ENCODE data around the gene SAMD4A.
A peak's percentile ranks its signal among the peaks of the same experiment; 100 is the strongest.

The SAMD4A gene

DNA sequence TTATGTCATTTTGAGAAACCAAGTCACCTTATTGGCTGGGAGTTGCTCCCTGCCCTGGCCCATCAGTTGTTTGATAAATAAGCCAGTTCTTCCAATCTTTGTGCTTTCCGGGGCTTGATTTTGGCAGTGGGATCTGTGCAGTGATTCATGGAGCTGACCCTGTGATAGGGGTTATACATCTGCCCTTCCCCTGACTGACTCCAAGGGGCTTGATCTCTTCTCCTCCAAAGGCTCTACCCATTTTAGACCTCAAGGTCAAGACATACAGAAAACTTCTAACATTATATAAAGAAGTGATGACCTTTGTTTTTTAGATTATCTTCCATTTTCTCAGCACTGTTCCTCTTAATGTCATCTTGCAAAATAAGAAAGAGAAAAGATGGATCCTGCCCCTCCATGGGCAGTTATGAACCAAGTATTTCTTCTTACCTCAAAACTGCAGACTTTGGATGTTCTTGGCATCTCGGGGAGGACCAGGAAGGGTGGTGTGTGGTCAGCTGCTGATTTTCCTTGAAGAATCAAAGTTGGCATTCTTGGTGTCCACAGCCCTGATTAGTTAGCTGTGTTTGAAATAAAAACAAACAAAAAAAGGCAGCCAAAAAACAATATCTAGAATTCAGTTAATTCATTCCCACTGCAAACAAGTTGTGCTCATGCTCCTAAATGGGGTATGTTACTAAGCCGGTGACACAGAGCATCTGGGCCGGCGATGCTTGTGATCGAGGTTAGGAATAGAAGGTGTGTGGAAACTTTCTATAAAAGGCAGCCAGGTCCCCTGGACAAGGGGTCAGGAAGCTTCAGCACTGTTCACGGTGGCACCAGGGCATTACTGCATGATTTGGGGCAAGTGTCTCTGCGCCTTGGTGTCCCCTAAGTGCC, 120.2 kb downstream of the SAMD4A start:
- DNase-seq, result no peak

DNA sequence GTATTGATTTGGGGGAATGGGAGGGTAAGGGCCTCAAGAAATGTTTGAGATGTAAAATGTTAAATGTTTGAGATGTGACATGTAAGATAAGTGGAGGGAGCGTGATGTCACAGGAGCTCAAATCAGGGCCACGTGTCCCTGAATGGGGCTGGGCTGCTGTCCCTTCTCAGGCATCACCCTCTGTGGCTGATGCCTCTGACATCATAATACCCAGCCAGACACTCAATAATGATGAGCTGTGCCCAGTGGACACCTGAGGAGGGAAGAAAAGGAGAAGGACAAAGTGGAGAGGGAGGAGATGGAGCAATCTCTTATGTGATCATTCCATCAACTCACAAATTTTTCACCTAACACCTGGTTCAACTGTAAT, 120.8 kb downstream of the SAMD4A start:
- no peak for DNase-seq

GRCh38 chr14:54688229-54688628, 121.3 kb downstream of the SAMD4A start:
- no peak for DNase-seq

DNA sequence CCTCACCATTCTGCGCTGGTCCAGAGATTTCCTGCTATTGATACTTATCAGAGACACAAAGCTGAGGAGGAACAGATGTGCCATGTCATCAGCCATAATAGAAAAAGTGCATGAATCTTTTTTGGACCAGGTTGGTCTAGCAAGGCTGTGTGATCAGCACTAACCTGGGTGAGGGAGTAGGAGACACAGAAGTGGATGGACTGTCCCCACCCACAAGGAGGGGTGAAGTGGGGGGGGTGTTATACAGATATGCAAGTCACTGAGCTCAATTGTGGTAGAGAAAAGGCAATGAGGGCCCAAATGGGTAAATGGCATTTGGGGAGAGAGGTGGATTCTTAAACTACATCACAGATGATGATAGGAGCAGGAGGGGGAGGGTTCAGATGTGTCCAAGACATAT, 123.0 kb downstream of the SAMD4A start:
- no peak for DNase-seq

GRCh38 chr14:54690887-54691286, 124.0 kb downstream of the SAMD4A start:
- DNase-seq, result no peak

DNA sequence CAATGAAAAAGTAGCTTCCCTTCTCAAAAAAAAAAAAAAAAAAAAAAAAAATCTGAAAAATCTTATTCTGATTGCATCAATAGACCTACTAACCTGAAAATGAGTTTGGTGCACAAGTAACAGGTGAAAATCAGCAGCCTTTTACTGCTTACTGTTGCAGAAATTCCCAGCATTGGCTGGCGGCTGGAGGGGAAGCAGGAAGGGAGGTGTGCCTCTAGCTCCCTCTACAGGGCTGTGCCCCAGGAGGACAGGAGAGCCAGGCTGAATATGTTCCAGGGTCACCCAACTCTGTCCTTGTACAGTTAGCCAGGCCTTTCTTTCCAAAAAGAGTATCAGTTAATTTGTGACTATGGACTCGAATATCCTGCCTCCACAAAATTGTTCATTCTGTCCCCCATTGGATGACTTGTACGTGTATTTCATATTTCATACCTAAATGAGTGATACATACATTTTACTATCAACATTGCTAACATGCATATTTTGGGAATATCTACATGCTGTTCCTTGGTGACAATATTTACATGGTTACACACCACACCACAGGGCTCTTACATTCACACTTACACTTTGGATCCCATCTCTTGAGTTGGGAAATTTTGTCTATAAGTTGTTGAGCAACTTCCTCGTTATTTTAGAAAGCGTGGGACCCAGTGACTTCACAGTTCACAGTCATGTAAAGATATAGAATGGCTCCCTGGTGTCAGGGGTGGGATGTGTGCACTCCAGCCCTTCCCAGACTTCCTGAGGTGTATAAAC, 124.8 kb downstream of the SAMD4A start:
- peak; percentile 16 for DNase-seq

- DNase-seq, result no peak
These were observed 125.4 kb downstream of the SAMD4A start for GRCh38 chr14:54692284-54692772.

GRCh38 chr14:54693761-54694160, 126.8 kb downstream of the SAMD4A start:
- no peak for DNase-seq

GRCh38 chr14:54695196-54695595, 128.3 kb downstream of the SAMD4A start:
- DNase-seq, result no peak

DNA sequence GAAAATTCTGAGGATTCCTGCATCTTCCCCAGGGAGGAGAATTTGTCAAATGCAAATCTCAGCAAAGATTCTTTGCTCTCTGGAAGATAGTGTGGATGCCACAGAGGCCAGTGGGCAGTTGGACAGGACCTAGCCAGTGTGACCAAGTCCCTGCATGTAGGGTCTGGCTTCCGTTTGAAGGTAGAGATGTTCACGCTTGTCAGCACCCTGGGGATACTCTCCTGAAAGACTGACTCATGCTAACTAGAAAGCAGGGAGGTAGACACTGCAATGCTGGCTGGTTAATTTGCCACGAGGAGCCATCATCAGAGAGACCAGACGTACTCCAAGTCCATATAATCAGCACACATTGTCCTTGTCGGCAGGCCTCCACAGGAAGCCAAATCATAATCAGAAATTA, 130.1 kb downstream of the SAMD4A start:
- DNase-seq, result no peak

DNA sequence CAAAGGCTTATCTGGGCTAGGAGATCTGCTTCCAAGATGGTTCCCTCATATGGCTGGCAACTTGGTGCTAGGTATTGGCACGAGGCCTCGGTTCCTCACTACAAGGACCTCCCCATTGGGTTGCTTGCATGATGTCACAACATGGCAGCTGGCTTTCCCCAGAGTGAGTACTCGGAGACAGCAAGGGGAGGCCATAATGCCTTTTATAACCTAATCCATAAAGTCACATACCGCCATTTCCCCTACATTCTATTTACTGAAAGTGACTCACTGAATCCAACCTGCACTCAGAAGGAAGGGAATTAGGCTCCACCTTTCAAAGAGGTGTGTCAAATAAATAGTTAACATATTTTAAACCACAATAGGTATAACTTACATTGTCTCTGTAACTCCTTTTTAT, 130.9 kb downstream of the SAMD4A start:
- no peak for DNase-seq

DNA sequence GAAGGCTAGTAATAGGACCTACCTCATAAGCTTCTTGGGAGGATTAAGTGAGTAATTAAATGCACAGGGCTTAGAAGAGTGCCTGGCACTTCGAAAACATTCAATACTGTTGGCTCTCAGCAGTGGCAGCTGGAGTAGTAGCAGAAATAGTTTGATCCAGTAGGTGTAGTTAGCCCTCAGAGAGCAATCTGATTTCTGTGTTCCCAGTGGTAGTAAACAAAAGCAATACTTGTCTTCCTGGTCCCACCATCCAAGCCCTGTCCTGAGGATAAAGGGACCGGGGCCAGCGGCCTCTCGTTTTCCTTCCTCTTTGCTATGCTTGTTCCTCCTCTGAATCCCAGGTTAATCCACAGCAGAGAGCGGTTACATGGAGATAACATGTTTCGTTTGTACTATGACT, 131.6 kb downstream of the SAMD4A start:
- no peak for DNase-seq

- no peak for DNase-seq
These were observed 132.1 kb downstream of the SAMD4A start for GRCh38 chr14:54698966-54699530.

- no peak for DNase-seq
These were observed 132.8 kb downstream of the SAMD4A start for GRCh38 chr14:54699735-54700134.

DNA sequence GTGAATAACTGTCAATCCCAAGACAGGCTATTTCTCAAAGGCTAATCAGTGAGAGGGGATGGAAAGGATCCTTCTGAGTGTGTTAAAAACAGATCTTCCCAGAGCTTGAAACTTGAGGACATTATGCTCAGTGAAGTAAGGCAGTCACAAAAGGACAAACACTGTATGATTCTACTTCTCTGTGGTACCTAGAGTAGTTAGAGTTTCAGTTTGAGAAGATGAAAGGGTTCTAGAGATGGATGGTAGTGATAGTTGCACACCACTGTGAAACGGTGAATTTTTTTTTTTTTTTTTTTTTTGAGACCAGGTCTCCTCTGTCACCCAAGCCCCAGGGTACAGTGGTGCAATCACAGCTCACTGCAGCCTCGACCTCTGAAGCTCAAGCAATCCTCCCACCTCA, 133.8 kb downstream of the SAMD4A start:
- DNase-seq, result no peak

- DNase-seq, result no peak
These were observed 135.1 kb downstream of the SAMD4A start for GRCh38 chr14:54702014-54702491.

- no peak for DNase-seq
These were observed 135.6 kb downstream of the SAMD4A start for GRCh38 chr14:54702492-54702891.

DNA sequence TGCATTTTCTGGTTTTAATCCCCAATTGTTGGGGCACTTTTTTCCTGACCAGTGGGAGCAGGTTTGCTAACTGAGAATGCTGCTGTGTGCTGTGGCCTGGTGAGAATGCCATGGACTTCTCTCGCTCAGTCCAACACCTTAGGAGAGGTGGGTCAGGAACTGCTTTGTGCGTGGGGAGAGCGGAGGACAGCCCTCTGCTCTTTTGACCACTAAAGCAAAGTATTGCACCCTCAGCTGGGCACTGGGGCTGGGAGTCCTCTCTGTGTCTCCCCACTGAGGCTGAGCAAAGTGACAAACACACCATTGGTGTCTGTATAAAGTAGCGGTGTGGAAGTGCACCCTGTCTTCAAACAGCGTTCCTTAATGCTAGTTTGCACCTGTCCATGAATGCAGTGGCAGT, 136.2 kb downstream of the SAMD4A start:
- no peak for DNase-seq

GRCh38 chr14:54703724-54704123, 136.8 kb downstream of the SAMD4A start:
- DNase-seq, result no peak

GRCh38 chr14:54704768-54705167, 137.8 kb downstream of the SAMD4A start:
- no peak for DNase-seq

DNA sequence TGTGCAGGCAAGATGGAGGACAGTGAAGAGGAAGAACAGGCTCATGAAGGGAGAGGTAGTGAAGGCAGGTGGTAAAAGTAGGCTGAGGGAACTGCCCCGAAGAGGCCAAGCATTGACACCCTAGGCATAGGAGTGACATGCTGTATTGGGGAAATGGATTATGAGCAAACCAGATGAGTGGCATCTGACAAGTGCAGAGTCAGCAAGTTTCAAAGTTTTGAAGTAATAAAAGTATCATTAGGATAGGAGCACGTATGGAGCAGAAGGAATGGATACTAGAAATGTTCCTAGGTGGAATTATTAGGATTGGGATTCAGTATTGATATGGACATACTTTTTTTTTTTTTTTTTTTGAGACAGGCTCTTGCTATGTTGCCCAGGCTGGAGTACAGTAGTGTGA, 139.8 kb downstream of the SAMD4A start:
- no peak for DNase-seq

DNA sequence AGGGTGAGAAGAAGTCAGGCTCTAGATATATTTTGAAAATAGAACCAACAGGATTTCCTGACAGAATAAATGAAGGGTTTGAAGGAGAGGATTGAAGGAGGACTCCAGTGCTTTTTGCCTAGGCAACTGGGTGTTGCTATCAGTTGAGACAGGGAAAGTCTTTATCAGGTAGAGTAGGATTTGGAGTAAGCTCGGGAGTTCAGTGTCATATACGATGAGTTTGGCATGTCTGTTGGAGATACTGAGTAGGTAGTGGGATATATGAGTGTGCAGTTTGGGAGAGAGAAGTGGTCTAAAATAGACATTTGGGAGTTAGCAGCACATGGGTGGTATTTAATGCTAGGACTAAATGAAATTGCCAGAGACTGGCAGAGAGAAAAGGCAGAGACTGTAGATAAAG, 141.2 kb downstream of the SAMD4A start:
- DNase-seq, result no peak

DNA sequence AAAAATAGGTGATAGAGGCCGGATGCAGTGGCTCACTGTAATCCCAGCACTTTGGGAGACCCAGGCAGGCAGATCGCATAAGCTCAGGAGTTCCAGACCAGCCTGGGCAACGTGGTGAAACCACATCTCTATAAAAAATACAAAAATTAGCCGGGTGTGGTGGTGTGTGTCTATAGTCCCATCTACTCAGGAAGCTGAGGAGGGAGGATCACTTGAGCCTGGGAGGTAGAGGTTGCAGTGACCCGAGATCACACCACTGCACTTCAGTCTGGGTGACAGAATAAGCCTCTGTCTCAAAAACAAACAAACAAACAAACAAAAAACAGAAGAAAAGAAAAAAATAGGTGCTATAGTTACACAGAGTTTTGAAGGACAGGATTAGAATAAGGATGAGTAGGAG, 142.1 kb downstream of the SAMD4A start:
- DNase-seq, result no peak

DNA sequence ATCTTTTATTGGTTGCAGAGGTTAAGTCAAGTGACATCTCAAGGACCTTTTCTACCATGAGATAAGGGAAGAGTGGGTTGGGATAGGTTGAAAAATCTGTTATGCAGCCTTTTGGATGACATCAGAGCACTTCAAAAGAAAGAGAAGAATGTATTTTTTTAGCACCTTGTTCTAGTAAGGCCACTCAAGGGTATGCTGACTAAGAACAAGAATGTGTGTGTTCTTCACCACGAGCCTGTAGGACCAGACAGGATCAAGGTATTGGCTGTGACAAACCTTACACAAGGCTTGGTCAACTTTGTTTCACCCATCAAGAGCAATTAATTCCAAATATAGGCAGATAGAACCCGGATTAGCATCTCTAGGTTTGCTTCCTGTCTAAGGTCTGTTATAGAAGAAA, 142.5 kb downstream of the SAMD4A start:
- no peak for DNase-seq
